ENCODE data around the gene OR4D10.
"Not testable (repeated sequence)": the region's sequence is repeated elsewhere in the genome, so short reads cannot be mapped to it uniquely, and the experiment has no call there.

The OR4D10 gene

GRCh38 chr11:59473015-59473414 lies at the start of gene OR4D10:
Gene OR4D10, plus strand, starts transcription at chr11:59473315. Its CDS starts 4,115 bp downstream, at chr11:59477430.
- no peak for DNase-seq
- in situ Hi-C loops (cut with HindIII; ENCODE audit: low pct_ligation_motif_present, low pct_unique_long_range_greater_than_20kb, low sequenced_read_pairs) = no loop called here

GRCh38 chr11:59423835-59424234 lies 49.3 kb upstream of the OR4D10 start:
- in situ Hi-C loops (cut with HindIII; ENCODE audit: low pct_ligation_motif_present, low pct_unique_long_range_greater_than_20kb, low sequenced_read_pairs) = no loop called here
- no peak for DNase-seq

- DNase-seq = no peak
- in situ Hi-C loops (cut with HindIII; ENCODE audit: low pct_ligation_motif_present, low pct_unique_long_range_greater_than_20kb, low sequenced_read_pairs) = no loop called here
These were observed 48.0 kb upstream of the OR4D10 start for GRCh38 chr11:59425131-59425530.

GRCh38 chr11:59426361-59427067 lies 46.6 kb upstream of the OR4D10 start, which contains the start of gene OR5A2:
Gene OR5A2, minus strand, starts transcription at chr11:59426413. Its CDS starts 3,460 bp downstream, at chr11:59422953.
- no peak for DNase-seq
- in situ Hi-C loops (cut with HindIII; ENCODE audit: low pct_ligation_motif_present, low pct_unique_long_range_greater_than_20kb, low sequenced_read_pairs) = no loop called here

- DNase-seq = no peak
- in situ Hi-C loops (cut with HindIII; ENCODE audit: low pct_ligation_motif_present, low pct_unique_long_range_greater_than_20kb, low sequenced_read_pairs) = no loop called here
These were observed 46.1 kb upstream of the OR4D10 start for GRCh38 chr11:59427068-59427382.

- in situ Hi-C loops (cut with HindIII; ENCODE audit: low pct_ligation_motif_present, low pct_unique_long_range_greater_than_20kb, low sequenced_read_pairs) = no loop called here
- peak; percentile 53 for DNase-seq
These were observed 43.1 kb upstream of the OR4D10 start for GRCh38 chr11:59429924-59430516.

- in situ Hi-C loops (cut with HindIII; ENCODE audit: low pct_ligation_motif_present, low pct_unique_long_range_greater_than_20kb, low sequenced_read_pairs) = no loop called here
- no peak for DNase-seq
These were observed 36.9 kb upstream of the OR4D10 start, which contains the start of gene OR5A1 for GRCh38 chr11:59436169-59436568. Gene OR5A1, plus strand, starts transcription at chr11:59436469. Its CDS starts 6,700 bp downstream, at chr11:59443169.

GRCh38 chr11:59437770-59438169 lies 35.3 kb upstream of the OR4D10 start:
- DNase-seq = no peak
- in situ Hi-C loops (cut with HindIII; ENCODE audit: low pct_ligation_motif_present, low pct_unique_long_range_greater_than_20kb, low sequenced_read_pairs) = no loop called here

GRCh38 chr11:59445624-59446023 lies 27.5 kb upstream of the OR4D10 start:
- DNase-seq; in situ Hi-C loops (cut with HindIII; ENCODE audit: low pct_ligation_motif_present, low pct_unique_long_range_greater_than_20kb, low sequenced_read_pairs): not testable (repeated sequence)

GRCh38 chr11:59448484-59448883 lies 24.6 kb upstream of the OR4D10 start:
- in situ Hi-C loops (cut with HindIII; ENCODE audit: low pct_ligation_motif_present, low pct_unique_long_range_greater_than_20kb, low sequenced_read_pairs) = no loop called here
- DNase-seq = no peak

- no peak for DNase-seq
- in situ Hi-C loops (cut with HindIII; ENCODE audit: low pct_ligation_motif_present, low pct_unique_long_range_greater_than_20kb, low sequenced_read_pairs) = no loop called here
These were observed 16.5 kb upstream of the OR4D10 start, which contains the start of gene OR4D6 for GRCh38 chr11:59456661-59457060. Gene OR4D6, plus strand, starts transcription at chr11:59456961. Its CDS starts 0 bp downstream, at chr11:59456961.

- in situ Hi-C loops (cut with HindIII; ENCODE audit: low pct_ligation_motif_present, low pct_unique_long_range_greater_than_20kb, low sequenced_read_pairs) = no loop called here
These were observed 13.2 kb upstream of the OR4D10 start for GRCh38 chr11:59459916-59460315.

GRCh38 chr11:59463190-59463641 lies 9.9 kb upstream of the OR4D10 start:
- in situ Hi-C loops (cut with HindIII; ENCODE audit: low pct_ligation_motif_present, low pct_unique_long_range_greater_than_20kb, low sequenced_read_pairs) = no loop called here
- DNase-seq = no peak

More at GRCh38 chr11:59459916-59460315, 13.2 kb upstream of the OR4D10 start:
- no peak for DNase-seq

GRCh38 chr11:59475176-59475575 lies 2.1 kb downstream of the OR4D10 start:
- in situ Hi-C loops (cut with HindIII; ENCODE audit: low pct_ligation_motif_present, low pct_unique_long_range_greater_than_20kb, low sequenced_read_pairs) = no loop called here
- DNase-seq = no peak

GRCh38 chr11:59479906-59480305 lies 6.8 kb downstream of the OR4D10 start:
- in situ Hi-C loops (cut with HindIII; ENCODE audit: low pct_ligation_motif_present, low pct_unique_long_range_greater_than_20kb, low sequenced_read_pairs) = no loop called here
- DNase-seq = no peak

GRCh38 chr11:59480359-59480758 lies 7.2 kb downstream of the OR4D10 start:
- in situ Hi-C loops (cut with HindIII; ENCODE audit: low pct_ligation_motif_present, low pct_unique_long_range_greater_than_20kb, low sequenced_read_pairs) = no loop called here

GRCh38 chr11:59501931-59502330 lies 28.8 kb downstream of the OR4D10 start:
- in situ Hi-C loops (cut with HindIII; ENCODE audit: low pct_ligation_motif_present, low pct_unique_long_range_greater_than_20kb, low sequenced_read_pairs) = no loop called here
- no peak for DNase-seq

More at GRCh38 chr11:59480359-59480758, 7.2 kb downstream of the OR4D10 start:
- no peak for DNase-seq

GRCh38 chr11:59503276-59503675 lies 30.2 kb downstream of the OR4D10 start, which contains the start of gene OR4D11:
Gene OR4D11, plus strand, starts transcription at chr11:59503576. Its CDS starts 0 bp downstream, at chr11:59503576.
- in situ Hi-C loops (cut with HindIII; ENCODE audit: low pct_ligation_motif_present, low pct_unique_long_range_greater_than_20kb, low sequenced_read_pairs) = no loop called here
- DNase-seq = no peak

GRCh38 chr11:59510941-59511589 lies 38.0 kb downstream of the OR4D10 start, which contains the start of gene OR4D9:
Gene OR4D9, plus strand, starts transcription at chr11:59511539. Its CDS starts 3,374 bp downstream, at chr11:59514913.
- in situ Hi-C loops (cut with HindIII; ENCODE audit: low pct_ligation_motif_present, low pct_unique_long_range_greater_than_20kb, low sequenced_read_pairs) = no loop called here
- no peak for DNase-seq

All from ACHN (cell line).